ENCODE measurements around the gene QKI. TPM values are rescaled to one million over a fixed set of nuclear protein-coding genes. Genes with fewer than 3 reads are reported as not detected.

QKI gene
- total RNA-seq, 1 experiment from 2014 or later = 176 TPM

DNA sequence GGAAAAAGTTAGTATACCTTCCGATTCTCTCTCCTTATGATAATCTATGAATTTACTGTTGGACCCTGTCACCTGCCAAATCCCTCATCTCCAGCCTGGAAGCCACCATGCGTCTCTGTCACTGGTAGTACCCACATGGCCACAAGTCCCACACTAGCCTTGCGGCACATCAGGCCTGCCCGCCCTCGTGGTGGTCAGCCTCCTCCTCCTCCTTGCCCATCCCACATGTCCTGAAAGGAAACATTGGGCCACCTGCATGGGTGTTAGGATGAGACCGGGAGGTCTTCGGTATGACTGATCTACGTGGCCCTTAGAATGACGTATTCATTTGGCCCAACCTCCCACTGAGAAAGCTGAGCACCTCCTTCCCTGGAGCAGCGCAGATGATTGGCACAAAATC lies 37.0 kb upstream of the QKI start:
- Histone ChIP-seq H3K23me2 (ENCODE audit: insufficient read length, low read depth, low read length, poor library complexity, severe bottlenecking) (no peaks in the 10 kb centered on the region), H4K20me1 (ENCODE audit: control insufficient read depth, insufficient read depth, insufficient read length) (no peaks in the 10 kb centered on the region), H4K5ac (ENCODE audit: insufficient read length, low read depth, low read length) (no peak overlapping the region), H3K27ac (ENCODE audit: insufficient read length, low read depth, low read length) (no peak overlapping the region), H3K9ac (ENCODE audit: extremely low read depth, insufficient read length, low read length) (no peak overlapping the region), H2BK20ac (ENCODE audit: low read depth, low read length, poor library complexity, severe bottlenecking) (no peak overlapping the region), H4K91ac (ENCODE audit: insufficient read length, low read depth, low read length) (no peak overlapping the region), H3K18ac (ENCODE audit: insufficient read length, low read depth, low read length) (no peak overlapping the region), H3K4me2 (ENCODE audit: insufficient read depth, insufficient read length, low read length) (no peak overlapping the region), H2AFZ (ENCODE audit: low read length) (no peak overlapping the region), H3K56ac (ENCODE audit: insufficient read length, low read depth, low read length) (no peak overlapping the region), H3K4me1 (ENCODE audit: insufficient read depth, low read length) (0 out of 2 replicates have a peak, but pooled peaks cover 2% of the 10 kb centered on the region), H2BK120ac (ENCODE audit: low read depth, low read length, poor library complexity, severe bottlenecking) (no peak overlapping the region), H3K23ac (ENCODE audit: insufficient read length, low read depth, low read length) (no peak overlapping the region), H3K79me2 (ENCODE audit: insufficient read depth, low read length) (no peaks in the 10 kb centered on the region), H3K9me3 (ENCODE audit: control insufficient read depth, low read depth, low read length) (no peaks in the 10 kb centered on the region), H3K27me3 (ENCODE audit: insufficient read depth, low read length) (no peaks in the 10 kb centered on the region), H4K8ac (replicated peaks; ENCODE audit: insufficient read length, low read depth, low read length) (no peak overlapping the region), H2BK15ac (ENCODE audit: low read depth, low read length) (no peak overlapping the region), H3K4ac (ENCODE audit: low read depth, low read length) (no peak overlapping the region), H3K79me1 (ENCODE audit: insufficient read depth, low read depth, low read length, poor library complexity, severe bottlenecking) (no peaks in the 10 kb centered on the region), H2BK5ac (ENCODE audit: insufficient read length, low read length) (no peak overlapping the region), H3K14ac (ENCODE audit: insufficient read depth, low read length) (no peak overlapping the region), H2BK12ac (ENCODE audit: insufficient read length, low read depth, low read length) (no peak overlapping the region), H2AK5ac (ENCODE audit: insufficient read length, low read length) (no peak overlapping the region), H3T11ph (ENCODE audit: low read length) (no peak overlapping the region)
- no peak for DNase-seq
- Mint-ChIP-seq H3K27ac (no peak overlapping the region), H3K4me1 (no peaks in the 10 kb centered on the region), H3K27me3 (ENCODE audit: low read depth) (peaks cover 3% of the 10 kb centered on the region), H3K9me3 (no peaks in the 10 kb centered on the region; a peak in 1 of 5 replicates), H3K36me3 (ENCODE audit: insufficient read depth in 1 of 3, low read depth in 3 of 3) (no peaks in the 10 kb centered on the region), H3K4me3 (no peak overlapping the region)
- no CpG with 5 or more reads among the region's 10 CpGs for WGBS (ENCODE audit: extremely low coverage, insufficient read length, low lambda C conversion rate)
- TF ChIP-seq, protein P1, sequence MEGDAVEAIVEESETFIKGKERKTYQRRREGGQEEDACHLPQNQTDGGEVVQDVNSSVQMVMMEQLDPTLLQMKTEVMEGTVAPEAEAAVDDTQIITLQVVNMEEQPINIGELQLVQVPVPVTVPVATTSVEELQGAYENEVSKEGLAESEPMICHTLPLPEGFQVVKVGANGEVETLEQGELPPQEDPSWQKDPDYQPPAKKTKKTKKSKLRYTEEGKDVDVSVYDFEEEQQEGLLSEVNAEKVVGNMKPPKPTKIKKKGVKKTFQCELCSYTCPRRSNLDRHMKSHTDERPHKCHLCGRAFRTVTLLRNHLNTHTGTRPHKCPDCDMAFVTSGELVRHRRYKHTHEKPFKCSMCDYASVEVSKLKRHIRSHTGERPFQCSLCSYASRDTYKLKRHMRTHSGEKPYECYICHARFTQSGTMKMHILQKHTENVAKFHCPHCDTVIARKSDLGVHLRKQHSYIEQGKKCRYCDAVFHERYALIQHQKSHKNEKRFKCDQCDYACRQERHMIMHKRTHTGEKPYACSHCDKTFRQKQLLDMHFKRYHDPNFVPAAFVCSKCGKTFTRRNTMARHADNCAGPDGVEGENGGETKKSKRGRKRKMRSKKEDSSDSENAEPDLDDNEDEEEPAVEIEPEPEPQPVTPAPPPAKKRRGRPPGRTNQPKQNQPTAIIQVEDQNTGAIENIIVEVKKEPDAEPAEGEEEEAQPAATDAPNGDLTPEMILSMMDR (conservative IDR thresholded peaks at IDR 0.05) = no peak
